ENCODE data around the gene COQ5.
"Not testable (repeated sequence)": the region's sequence is repeated elsewhere in the genome, so short reads cannot be mapped to it uniquely, and the experiment has no call there.

COQ5 gene, protein sequence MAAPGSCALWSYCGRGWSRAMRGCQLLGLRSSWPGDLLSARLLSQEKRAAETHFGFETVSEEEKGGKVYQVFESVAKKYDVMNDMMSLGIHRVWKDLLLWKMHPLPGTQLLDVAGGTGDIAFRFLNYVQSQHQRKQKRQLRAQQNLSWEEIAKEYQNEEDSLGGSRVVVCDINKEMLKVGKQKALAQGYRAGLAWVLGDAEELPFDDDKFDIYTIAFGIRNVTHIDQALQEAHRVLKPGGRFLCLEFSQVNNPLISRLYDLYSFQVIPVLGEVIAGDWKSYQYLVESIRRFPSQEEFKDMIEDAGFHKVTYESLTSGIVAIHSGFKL

DNA sequence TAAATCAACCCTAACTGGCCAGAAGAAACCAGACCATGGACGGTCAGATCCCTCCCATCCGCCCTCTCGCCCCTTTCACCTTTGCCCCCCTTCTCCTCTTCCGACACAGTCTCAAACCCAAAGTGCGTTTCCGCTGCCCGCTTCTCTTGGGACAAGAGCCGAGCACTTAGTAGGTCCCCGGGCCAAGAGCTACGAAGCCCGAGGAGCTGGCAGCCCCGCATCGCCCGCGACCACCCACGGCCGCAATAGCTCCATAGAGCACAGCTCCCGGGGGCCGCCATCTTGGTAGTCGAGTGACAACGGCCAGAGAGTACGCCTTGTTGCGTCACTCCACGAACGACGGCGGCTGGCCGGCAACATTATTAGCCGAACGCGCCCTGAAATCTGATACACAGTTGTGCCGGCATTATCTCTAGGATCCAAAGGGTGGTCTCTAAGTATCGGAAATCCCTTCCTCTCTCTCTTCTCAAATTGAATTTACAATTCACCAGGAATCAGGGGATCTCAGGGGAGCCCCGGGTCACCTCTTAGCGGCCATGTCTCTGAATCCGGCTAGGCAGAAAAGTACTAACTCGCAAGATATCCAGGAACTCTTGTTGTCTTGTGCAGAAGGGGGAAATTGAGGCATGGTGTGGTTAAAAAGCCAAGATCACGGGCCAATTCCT lies at the start of gene COQ5:
TSS of gene COQ5 (minus strand) at position 298 of the 665 bp plus-strand sequence. CDS start at position 281, 17 bp downstream.
- peak; percentile 91 for DNase-seq (ENCODE audit: low read depth, low spot score)

DNA sequence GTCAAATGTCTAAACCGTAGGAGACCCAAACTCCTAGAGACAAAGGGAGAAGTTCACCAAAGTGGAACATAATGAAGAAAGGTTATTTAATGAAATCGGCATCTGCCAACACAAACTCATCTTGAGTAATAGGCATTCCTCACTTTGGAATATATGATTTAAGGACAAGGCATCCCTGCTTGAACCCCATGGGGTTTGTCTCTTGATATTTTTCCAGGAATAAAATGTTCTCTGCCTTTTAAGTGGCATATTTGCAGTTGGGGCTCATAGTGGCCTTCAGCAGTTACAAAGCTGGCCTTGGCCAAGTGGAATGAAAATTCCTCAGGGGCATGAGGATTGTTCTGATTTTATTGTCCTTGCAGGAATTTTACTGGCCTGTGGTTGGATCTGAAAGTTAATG lies 45.1 kb upstream of the COQ5 start:
- no peak for DNase-seq (ENCODE audit: low read depth, low spot score)

DNA sequence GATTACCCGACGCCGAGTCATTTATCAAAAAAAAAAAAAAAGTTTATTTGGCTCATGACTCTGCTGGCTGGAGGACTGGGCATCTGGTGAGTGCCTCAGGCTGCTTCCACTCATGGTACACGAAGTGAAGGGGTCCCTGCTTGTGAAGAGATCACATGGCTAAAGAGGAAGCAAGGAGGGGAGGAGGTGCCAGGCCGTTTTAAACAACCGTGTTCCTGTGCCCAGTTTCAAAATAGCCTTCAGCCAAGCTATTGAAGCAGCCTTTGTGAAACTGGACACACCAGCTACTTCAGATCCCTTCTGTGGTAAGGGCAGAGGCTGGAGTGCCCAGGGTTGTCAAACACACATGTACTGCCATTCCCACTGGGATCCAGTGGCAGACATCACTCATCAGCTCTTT lies 44.6 kb upstream of the COQ5 start:
- DNase-seq (ENCODE audit: low read depth, low spot score), result no peak

DNA sequence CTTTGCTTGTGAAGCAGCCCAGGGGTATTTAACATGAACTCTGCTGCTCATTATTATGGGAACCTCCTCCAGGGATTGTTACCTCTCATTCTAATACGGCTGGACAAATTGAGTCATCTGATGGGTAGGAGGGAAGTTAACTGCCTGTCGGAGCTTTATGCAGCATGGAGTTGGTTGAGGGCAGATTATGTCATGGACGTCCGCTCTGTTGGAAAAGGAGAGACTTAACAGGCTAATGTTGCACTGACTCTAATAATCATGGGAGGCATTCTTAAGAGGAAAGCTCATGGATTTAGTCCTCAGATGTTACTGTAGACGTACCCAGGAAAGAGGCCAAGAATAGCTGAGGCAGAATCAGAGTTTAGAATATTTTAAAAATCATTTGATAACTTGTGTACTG lies 42.3 kb upstream of the COQ5 start:
- DNase-seq (ENCODE audit: low read depth, low spot score), result no peak

DNA sequence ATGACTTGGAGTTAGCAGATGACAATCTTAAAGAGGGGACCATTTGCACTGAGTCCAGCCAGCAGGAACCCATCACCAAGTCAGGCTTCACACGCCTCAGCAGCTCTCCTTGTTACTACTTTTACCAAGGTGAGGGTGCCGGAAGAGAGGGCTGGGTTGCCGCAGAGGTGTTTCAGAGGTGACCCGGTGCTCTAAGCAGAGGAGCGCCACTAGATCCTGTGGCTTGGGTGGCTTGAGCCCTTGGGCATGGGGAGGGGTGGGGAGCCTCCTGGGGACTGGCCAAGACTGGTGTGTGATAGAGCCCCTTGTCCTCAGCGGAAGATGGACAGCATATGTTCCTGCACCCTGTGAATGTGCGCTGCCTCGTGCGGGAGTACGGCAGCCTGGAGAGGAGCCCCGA lies 34.5 kb upstream of the COQ5 start:
- no peak for DNase-seq (ENCODE audit: low read depth, low spot score)

DNA sequence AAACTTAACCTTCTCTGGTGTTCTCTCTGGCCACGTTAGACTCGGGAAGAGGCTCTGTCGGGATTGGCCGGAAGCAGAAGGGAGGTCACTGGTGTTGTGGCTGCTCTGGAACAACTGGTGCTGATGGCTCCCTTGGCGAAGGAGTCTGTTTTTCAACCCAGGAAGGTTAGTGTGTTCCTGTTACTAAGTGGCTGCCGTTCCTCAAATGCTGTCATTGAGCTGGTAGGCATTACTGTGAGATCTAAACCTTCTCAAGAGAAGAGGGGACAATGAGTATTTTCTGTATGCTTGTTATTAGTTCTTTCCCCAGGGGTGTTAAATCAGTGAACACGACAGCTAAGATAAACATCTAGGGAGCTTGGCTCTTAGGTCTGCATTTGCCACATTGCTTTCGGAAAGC lies 33.9 kb upstream of the COQ5 start:
- DNase-seq (ENCODE audit: low read depth, low spot score), result no peak

DNA sequence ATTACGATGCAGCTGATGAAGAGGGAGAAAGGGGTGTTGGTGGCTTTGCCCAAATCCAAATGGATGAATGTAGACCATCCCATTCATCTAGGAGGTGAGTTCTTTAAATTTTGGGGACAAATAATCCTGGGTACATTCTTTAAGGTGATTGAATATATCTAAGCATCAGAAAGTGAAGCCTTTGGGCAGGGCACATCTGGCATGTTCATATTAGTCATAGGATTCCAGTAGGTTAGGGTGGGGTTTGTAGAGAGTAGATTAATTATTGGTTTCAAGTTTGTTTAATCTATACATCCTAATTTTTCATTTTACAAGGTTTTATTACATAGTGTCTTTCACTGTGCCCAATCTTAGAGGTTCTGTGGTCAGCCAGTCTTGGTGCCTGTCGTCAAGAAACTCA lies 28.6 kb upstream of the COQ5 start:
- no peak for DNase-seq (ENCODE audit: low read depth, low spot score)

DNA sequence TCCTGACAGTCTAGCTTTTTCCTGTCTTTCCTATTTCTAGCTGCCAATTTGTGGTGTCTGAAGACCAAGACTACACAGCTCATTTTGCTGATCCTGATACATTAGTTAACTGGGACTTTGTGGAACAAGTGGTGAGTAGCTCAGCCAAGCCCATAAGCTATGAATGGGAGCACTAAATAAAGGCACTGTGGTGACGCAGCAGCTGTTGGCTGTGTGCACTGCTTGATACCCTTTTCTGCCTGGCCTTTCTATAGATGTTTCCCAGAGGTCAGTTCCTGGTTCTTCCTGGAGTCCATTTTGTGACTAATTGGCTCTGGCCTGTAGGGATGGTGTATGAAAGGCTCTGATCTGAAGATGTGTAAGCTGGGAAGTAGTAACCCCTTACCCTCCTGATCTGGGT lies 25.7 kb upstream of the COQ5 start:
- no peak for DNase-seq (ENCODE audit: low read depth, low spot score)

DNA sequence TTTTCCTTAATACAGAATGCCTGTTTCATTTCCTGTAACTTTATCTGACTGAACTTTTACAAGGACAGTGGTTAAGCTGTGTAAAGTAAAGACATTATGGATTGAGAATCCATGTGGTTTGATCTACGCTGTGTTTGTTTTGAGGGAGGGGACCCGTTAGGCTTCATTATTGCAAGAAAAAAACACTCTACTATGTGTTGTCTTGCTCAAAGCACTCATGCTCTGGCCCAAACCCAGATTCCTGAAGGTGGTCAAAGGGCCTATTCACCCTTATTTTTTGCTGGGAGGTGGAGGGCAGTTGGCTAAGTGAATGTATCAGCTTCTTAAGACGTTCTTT lies 17.1 kb upstream of the COQ5 start:
- no peak for DNase-seq (ENCODE audit: low read depth, low spot score)

DNA sequence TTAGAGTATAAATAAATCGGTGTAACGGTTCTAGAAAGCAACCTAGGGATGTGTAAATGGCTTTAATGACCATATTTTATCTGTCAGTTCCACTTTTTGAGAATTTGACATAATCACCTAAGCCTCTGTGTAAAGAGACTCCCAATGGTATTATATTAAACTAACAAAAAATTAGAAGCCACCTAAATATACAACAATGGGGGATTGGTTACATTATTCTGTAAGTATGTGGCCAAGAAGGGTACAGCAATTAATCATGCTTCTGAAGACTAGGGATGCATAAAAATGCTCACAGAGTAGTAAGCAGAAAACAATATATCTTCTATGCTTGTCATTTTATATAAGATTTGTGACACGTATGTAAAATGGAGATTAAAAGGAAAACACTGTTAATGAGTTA lies 15.7 kb upstream of the COQ5 start:
- no peak for DNase-seq (ENCODE audit: low read depth, low spot score)

DNA sequence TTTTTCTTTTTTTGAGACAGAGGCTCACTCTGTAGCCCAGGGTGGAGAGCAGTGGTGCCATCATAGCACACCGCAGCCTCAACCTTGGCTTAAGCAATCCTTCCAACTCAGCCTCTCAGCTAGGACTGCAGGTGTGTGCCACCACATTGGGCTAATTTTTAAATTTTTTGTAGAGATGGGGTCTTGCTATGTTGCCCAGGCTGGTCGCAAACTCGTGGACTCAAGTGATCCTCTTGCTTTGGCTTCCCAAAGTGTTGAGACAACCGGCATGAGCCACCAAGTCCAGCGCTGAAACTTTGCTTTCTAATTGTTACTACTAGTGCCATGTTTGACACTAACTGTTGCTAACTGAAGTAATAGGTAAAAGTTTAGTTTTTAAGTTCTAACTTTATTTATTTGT lies 13.2 kb upstream of the COQ5 start:
- DNase-seq (ENCODE audit: low read depth, low spot score), result no peak

DNA sequence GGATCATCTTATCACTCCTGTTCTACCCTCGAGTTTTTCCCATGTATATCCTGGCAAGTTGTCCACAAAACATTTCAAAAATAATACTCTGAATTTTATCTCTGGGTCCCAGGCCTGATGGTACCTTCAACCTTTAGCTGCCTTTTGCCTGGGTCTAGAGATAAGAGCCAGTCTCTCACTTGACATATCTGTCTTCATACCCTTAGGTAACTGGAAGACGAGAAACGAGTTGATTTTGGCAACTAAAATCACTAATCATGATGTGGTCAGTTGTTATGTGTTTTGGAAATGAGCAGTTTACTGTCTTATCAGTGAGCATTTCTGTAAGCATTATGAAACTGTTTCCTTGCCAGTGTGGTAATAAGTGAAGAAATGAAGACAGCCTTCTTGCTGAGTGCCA lies 11.5 kb upstream of the COQ5 start:
- DNase-seq (ENCODE audit: low read depth, low spot score), result no peak

DNA sequence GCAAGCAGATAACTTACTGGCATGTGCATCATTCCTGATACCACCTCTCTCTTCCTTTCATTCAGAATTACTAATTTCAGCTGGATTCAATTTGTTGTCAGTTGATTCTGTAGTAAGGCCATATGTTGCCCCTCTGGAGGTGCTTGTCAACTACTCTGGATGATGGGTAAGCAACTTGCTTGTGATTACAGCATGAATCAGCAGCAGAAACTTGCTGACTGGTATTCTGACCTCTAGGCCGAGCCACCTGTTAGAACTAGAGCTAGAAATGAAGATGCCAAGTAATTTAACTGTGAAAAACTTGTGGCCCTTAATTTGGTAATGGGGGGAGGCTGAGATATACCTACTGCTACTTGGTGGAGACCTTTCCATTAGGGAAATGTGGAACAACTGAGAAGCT lies 10.3 kb upstream of the COQ5 start:
- no peak for DNase-seq (ENCODE audit: low read depth, low spot score)

DNA sequence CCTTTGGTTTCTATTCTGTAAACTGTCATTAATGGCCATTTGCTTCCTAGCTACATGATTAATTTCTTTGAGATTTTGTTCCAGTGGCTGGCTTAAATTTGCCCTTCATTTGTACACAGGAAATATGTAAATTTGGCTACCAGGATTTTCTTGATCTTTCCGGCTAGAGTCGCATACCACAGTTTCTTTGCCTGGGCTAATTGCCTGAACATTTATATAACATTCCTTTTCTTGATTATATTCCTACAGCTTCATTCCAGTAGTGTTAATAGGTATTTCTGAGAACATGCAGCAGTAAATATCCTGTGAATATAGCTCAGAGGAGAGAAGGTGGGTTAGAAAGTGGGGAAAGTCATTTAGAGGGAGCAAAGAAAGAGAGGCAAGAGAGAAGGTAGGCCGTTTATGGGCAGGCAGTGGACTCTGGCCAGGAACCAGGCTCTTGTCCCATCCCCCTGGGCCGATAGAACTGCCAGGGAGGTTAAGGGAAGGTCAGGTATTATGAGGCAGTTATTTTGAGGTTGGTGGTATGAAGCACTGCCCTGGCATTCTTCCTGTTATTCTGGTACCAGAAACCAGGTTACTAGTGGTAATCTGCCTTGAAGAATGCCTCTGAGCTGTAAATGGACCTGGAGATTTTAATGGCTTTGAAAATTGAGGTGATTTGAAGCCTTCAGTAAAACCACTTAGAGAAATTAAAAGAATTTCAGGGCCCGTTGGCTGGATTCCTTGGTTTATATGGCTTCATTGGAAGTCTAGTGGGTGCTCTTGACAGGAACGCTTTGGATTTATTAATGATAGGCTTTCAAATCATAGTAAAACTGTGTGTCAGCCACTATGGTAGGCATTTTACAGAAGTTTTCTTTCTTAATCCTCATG lies 9.6 kb upstream of the COQ5 start:
- DNase-seq (ENCODE audit: low read depth, low spot score), result peak; percentile 16

DNA sequence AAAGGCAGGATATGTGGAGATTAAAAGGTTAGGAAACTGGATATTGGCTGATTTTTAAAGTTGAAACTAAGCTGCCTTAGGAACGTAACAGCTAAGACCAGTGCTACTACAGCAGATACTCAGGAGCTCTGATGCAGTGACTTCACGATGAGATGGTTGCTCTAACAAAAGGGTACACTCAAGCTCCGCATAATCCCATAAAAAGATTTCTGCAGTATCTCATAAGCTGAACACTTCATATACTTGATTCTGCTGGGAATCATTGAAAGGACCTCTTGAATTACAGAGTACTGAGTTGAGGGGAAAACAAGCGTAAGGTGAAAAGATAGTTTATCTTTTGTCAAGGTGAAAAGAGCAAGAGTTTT lies 8.9 kb upstream of the COQ5 start:
- DNase-seq (ENCODE audit: low read depth, low spot score), result no peak

DNA sequence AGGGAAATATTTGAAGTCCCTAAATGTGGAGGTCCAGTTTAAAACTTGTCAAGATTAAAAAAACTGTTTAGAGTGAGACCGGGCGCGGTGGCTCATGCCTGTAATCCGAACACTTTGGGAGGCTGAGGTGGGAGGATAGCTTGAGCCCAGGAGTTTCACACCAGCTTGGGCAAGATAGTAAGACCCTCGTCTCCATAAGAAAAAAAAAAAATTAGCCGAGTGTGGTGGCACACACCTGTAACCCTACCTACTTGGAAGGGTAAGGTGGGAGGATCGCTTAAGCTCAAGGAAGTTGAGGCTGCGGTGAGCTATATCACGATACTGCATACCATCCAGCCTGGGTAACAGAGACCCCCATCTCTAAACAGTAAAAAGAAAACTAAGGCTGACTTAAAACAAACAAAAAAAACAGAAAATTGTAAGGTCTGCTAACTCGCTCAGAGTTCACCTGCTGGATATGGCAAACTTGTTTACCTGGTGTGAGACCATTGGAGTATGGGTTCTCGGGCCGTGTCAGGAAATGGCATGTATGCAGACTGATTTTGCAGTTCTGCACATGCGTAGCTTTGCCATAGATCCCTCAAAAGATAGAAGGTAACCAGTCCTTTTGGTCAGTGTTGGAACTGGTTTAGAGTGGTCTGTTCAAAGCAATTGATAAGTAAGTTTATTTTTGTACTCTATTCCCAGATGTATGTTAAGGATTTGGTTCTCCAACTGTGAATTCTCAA lies 7.3 kb upstream of the COQ5 start:
- DNase-seq (ENCODE audit: low read depth, low spot score), result peak; percentile 13

DNA sequence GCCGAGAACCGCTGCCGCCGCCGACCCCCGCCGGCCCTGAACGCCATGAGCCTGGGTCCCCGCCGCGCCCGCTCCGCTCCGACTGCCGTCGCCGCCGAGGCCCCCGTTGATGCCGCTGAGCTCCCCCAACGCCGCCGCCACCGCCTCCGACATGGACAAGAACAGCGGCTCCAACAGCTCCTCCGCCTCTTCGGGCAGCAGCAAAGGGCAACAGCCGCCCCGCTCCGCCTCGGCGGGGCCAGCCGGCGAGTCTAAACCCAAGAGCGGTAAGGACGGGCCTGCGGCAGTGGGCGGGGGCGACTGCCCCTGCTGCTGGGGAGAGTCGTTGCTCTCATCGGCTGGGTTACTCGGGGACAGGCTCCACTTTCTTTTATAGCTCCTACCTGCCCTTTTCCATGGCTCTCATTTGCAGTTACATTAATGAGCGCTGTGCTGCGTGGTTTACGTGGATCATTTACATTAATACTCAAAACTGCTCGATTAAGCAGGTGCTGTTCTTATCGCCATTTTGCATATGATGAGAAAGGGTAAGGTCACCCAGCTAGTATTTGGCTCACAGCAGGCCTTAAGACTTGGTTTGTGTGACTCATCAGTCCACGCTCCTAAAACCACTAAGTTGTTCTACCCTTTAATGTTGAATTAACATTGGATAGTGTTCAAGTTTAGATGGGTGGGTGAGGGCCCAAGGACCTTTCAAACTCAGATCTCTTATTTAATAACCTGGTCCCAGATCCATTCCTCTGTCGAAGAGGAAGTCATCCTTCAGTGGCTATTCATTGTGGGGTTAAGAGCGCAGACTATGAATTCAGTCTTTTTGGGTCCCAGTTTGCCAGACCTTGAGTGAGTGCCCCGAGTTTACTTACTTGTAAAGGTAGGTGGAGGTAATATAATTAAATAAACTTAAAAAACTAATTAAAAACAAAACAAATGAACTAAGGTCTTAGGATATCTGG lies 6.0 kb upstream of the COQ5 start:
- DNase-seq (ENCODE audit: low read depth, low spot score), result peak; percentile 74

DNA sequence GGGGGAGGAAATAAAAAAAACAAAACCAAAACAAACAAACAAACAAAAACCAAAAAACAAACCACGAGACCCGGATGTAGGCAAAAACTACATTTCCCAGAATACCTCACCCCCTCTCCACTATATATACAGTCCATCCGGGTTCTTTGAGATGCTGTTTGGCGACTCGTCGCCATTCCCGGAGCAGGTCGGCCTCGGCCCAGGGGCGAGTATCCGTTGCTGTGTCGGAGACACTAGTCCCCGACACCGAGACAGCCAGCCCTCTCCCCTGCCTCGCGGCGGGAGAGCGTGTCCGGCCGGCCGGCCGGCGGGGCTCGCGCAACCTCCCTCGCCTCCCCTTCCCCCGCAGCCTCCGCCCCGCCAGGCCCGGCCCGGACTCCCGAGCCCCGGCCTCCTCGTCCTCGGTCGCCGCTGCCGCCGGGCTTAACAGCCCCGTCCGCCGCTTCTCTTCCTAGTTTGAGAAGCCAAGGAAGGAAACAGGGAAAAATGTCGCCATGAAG lies 5.3 kb upstream of the COQ5 start, which contains the start of gene RNF10:
TSS of gene RNF10 (plus strand) at position 154 of the 500 bp plus-strand sequence. CDS start 456 bp downstream, outside the sequence.
- peak; percentile 86 for DNase-seq (ENCODE audit: low read depth, low spot score)

DNA sequence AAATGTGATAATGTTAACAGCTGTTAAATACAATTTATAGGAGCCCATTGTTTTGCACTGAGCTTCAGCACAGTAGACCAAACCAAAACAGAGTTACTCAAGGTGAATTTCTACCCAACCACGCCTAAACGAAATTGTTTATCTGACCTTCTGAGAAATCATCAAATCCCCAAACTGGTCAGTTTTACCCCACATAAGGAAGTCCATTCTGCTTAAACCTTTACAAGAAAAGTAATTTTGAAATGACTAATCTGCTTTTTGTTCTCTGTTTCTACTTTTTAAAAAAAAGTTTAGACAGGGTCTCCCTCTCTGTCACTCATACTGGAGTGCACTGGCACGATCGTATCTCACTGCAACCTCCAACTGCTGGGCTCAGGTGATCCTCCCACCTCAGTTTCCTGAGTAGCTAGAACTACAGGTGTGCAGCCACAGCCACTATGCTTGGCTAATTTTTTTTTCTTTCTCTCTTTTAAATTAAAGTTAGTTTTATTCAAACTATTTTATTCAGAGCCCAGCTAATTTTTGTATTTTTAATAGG lies 3.8 kb upstream of the COQ5 start:
- DNase-seq (ENCODE audit: low read depth, low spot score), result no peak

DNA sequence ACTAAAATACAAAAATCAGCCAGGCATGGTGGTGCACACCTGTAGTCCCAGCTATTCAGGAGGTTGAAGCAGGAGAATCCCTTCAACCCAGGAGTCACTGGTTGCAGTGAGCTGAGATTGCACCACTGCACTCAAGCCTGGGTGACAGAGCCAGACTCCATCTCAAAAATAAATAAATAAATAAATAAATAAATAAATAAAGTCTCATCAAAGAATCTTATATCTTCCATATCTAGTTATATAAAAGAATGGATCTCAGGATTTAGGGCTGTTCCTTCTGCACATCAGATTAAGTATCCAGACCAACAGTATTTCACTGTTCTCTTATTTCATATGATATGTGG lies 1.4 kb upstream of the COQ5 start:
- not testable (repeated sequence) for DNase-seq (ENCODE audit: low read depth, low spot score)
